Heart left ventricle (tissue), 13 donors: ENCODE results near the gene LRRTM2.

ENCODE experiments used
- CTCF ChIP-seq, 12 donors: fragments of 200-600 bp; sonication (generic) in 4 of 12; IDR thresholded peaks; one replicate each; pipeline versions ENCODE4 v1.5.0 to v1.8.0; 2018 to 2022; ENCODE audit warnings: antibody characterized with exemption in 12 of 12, mild to moderate bottlenecking in 5 of 12
- POLR2A ChIP-seq, 2 donors: fragments of 450-650 bp; IDR thresholded peaks; one replicate each; pipeline ENCODE4 v1.6.1; 2017; ENCODE audit warnings: antibody characterized with exemption in 2 of 2, mild to moderate bottlenecking in 2 of 2, moderate library complexity in 2 of 2
- donor health status: ischemic (EF 13 %, LVEDD 7.1; RV severe dilation, severe dysfunction).
- donor health status: DM: no; HTN: yes; CAD: no.
- donor health status: DM: no; HTN: no; CAD: no.
- donor health status: ischemic (EF 25% LVEDD 6.9; RV normal size, moderate dysfunction).
- donor health status: ischemic (EF 25% LVEDD 5.7; RV mildly dilated, moderate dysfunction).
- donor health status: ischemic (EF 35%, LVEDD 5.7; RV mildly dilated, moderate dysfunction).
- donor health status: nonischemic (EF 11% LVEDD 7.7; RV severe dilation, severe dysfunction).
- donor health status: DM: yes; HTN: yes; CAD: no.
- donor health status: PGD.
- donor health status: ischemic (EF 29% LVEDD 5.4; RV normal size, mild dysfunction).
- donor health status: nonischemic (EF 23%, LVEDD 6.1; RV moderate dilation, normal function).

GRCh38 chr5:138889994-138890393 is 14.9 kb upstream of the LRRTM2 start:
- no peak for TF ChIP-seq CTCF (IDR thresholded peaks at IDR 0.05)
- no peak for TF ChIP-seq POLR2A (IDR thresholded peaks at IDR 0.05)
